IPS-NIHi11 (cell line): ENCODE measurements around the gene MEIOB.
"Not testable (repeated sequence)": the region's sequence is repeated elsewhere in the genome, so short reads cannot be mapped to it uniquely, and the experiment has no call there.

Experiments used
- DNase-seq: peaks from one replicate; pipeline ENCODE4 v3.0.0; 2012; ENCODE audit warnings: mixed read lengths, low spot score

The MEIOB gene

GRCh38 chr16:1906846-1907165 lies 34.8 kb upstream of the MEIOB start:
- peak; percentile 5 for DNase-seq

- DNase-seq = peak; percentile 35
These were observed 34.3 kb upstream of the MEIOB start for GRCh38 chr16:1906055-1906845.

- DNase-seq = no peak
These were observed 32.2 kb upstream of the MEIOB start for GRCh38 chr16:1903845-1904840.

GRCh38 chr16:1903220-1903574 lies 31.2 kb upstream of the MEIOB start:
- no peak for DNase-seq

- peak; percentile 6 for DNase-seq
These were observed 30.7 kb upstream of the MEIOB start for GRCh38 chr16:1902547-1903219.

GRCh38 chr16:1900452-1900774 lies 28.4 kb upstream of the MEIOB start:
- DNase-seq = no peak

GRCh38 chr16:1899641-1900451 lies 27.9 kb upstream of the MEIOB start:
- peak; percentile 5 for DNase-seq

GRCh38 chr16:1897692-1898091 lies 25.7 kb upstream of the MEIOB start:
- DNase-seq = not testable (repeated sequence)

GRCh38 chr16:1895949-1896675 lies 24.1 kb upstream of the MEIOB start:
- DNase-seq = peak; percentile 5

- DNase-seq = peak; percentile 5
These were observed 23.1 kb upstream of the MEIOB start for GRCh38 chr16:1895068-1895467.

- peak; percentile 19 for DNase-seq
These were observed 18.7 kb upstream of the MEIOB start for GRCh38 chr16:1890708-1891050.

GRCh38 chr16:1890024-1890707 lies 18.2 kb upstream of the MEIOB start:
- no peak for DNase-seq

- no peak for DNase-seq
These were observed 15.9 kb upstream of the MEIOB start for GRCh38 chr16:1887711-1888354.

GRCh38 chr16:1884889-1885288 lies 12.9 kb upstream of the MEIOB start:
- DNase-seq = peak; percentile 7

GRCh38 chr16:1884155-1884760 lies 12.3 kb upstream of the MEIOB start:
- DNase-seq = peak; percentile 29

GRCh38 chr16:1881172-1881571 lies 9.2 kb upstream of the MEIOB start:
- not testable (repeated sequence) for DNase-seq

- no peak for DNase-seq
These were observed 7.5 kb upstream of the MEIOB start for GRCh38 chr16:1879477-1879876.

GRCh38 chr16:1878256-1878655 lies 6.3 kb upstream of the MEIOB start:
- DNase-seq = no peak

GRCh38 chr16:1877804-1878203 lies 5.8 kb upstream of the MEIOB start:
- DNase-seq = no peak

- DNase-seq = no peak
These were observed 5.1 kb upstream of the MEIOB start for GRCh38 chr16:1877089-1877488.
